HG03025 (cell line): Measurements from ENCODE around the gene HIP1R.
A peak's percentile ranks its signal among the peaks of the same experiment; 100 is the strongest.
"Not testable (repeated sequence)": the region's sequence is repeated elsewhere in the genome, so short reads cannot be mapped to it uniquely, and the experiment has no call there.

Source experiments
- ATAC-seq: cut with Tn5 transposase; IDR thresholded peaks from one replicate; pipeline ENCODE4 v1.9.1; 2021; ENCODE audit warnings: mild to moderate bottlenecking, moderate library complexity; ENCODE audit not compliant: unreplicated experiment, low FRiP score

HIP1R gene

DNA sequence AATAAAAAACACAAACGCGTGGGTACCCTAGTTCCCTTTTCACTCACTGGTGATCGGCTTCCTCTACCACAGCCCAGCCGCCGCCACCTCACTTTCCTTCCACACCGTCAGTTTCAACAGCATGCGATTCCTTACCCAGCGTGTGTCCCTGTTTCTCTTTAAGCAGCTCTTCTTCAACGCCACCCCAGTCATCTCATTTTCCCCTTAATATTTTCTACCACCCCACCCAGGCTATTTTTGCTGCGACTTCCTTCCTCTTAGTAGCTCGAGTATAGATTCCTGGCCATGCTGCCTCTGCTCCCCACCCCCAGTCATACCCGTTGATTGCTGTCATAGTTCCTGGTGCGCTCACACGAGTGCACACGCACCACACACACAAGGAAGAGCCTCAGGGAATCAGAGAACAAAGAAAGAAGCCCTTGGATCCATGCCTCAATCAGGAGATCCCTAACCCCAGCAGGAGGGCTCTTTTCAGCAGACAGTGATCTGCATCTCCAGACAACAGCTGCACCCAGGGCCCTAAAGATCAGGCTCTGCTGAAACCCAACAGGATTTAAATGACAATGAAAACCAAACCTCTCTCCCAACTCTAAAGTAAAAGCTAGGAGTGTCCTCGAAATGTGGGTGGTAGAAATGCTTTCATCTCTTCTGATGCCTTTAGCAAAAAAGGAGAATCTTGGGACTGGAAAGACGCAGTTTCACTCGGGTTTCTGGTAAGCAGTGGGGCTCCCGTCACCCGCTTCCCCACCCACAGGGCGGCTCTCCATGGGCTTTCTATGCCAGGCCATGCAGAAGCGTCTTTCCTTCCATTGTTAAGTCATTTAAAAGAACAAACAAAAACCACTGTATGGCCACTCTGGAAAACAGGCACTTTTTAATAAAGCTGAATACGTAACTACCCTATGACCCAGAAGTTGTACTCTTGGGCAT is 36.9 kb downstream of the HIP1R start:
- no peak for ATAC-seq

DNA sequence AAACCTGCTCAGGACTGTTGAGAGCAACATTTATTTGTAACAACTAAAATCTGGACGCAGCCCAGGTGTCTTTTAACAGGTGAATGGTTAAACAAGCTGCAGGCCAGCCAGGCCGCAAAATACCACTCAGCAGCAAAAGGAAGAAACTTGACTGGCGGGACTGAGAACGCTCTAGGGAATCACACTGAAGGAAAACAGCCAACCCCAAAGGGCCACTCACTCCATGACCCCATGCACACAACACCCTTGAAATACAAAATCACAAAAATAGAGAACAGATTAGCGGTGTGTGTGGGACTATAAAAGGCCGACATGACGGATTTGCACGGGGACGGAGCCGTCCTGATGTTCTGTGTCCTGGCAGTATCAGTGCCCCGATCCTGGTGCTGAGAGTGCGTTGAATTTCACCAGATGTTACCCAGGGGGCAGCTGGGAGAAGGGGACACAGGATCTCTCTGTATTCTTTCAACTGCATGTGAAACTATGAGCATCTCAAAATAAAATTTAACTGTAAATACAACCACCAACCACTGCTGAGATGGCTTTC is 37.6 kb downstream of the HIP1R start:
- no peak for ATAC-seq

- ATAC-seq: no peak
These were observed 38.3 kb downstream of the HIP1R start for GRCh38 chr12:122873540-122873939.

- ATAC-seq: no peak
These were observed 38.8 kb downstream of the HIP1R start for GRCh38 chr12:122874081-122874480.

GRCh38 chr12:122875590-122876220 is 40.4 kb downstream of the HIP1R start:
- ATAC-seq: no peak

- ATAC-seq: not testable (repeated sequence)
These were observed 41.0 kb downstream of the HIP1R start for GRCh38 chr12:122876281-122876680.

DNA sequence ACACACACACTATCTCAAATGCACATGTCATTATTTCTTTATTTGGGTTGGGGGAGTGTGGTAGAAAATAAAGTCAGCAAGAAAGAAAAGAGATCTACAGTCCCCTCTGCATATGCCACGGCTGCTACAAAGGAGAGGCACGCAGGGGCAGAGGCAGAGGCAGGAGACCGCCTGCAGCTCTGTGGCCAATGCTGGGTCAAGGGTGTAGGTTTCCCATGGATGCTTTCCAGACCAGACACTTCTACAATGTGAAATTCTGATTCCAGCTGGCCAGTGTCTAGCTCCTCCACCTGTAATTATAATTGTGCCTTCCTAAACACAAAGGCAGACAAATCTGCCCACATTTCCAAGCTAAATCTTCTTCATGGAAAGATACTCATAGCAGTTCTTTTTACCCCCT is 41.5 kb downstream of the HIP1R start:
- ATAC-seq: no peak

DNA sequence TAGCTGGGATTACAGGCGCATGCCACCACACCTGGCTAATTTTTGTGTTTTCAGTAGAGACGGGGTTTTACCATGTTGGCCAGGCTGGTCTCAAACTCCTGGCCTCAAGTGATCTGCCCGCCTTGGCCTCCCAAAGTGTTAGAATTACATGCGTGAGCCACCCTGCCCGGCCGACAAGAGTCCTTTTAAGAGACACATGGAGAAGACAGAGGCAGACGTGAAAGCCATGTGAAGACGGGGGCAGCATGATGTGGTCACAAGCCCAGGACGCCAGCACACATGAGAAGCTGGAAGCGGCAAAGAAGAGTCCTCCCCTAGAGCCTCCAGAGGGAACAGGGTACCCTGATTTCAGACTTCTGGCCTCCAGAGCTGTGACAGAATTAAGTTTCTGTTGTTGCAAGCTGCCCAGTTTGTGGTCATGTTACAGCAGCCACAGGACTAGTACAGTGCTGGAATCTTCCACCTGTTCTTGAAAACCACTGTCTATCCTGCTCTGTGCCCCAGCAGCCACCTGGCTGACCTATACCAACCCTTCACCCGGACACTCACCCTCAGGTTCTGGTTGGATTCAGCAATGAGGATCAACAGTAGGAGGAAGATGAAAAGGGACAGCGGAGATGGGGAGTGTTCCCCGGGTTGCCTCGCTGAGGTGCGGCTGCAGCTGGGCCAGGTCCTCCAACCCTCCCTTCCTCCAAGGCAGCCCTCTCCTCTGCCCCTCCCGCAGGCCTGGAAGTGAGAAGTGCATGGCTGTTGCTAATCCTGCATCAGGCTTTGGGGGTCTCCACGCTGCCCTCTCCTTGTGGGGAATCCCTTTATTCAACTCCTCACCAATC is 43.7 kb downstream of the HIP1R start:
- ATAC-seq: no peak

GRCh38 chr12:122880155-122880667 is 45.0 kb downstream of the HIP1R start:
- no peak for ATAC-seq

- ATAC-seq: no peak
These were observed 45.4 kb downstream of the HIP1R start for GRCh38 chr12:122880668-122881067.

- ATAC-seq: no peak
These were observed 47.8 kb downstream of the HIP1R start for GRCh38 chr12:122882908-122883558.

DNA sequence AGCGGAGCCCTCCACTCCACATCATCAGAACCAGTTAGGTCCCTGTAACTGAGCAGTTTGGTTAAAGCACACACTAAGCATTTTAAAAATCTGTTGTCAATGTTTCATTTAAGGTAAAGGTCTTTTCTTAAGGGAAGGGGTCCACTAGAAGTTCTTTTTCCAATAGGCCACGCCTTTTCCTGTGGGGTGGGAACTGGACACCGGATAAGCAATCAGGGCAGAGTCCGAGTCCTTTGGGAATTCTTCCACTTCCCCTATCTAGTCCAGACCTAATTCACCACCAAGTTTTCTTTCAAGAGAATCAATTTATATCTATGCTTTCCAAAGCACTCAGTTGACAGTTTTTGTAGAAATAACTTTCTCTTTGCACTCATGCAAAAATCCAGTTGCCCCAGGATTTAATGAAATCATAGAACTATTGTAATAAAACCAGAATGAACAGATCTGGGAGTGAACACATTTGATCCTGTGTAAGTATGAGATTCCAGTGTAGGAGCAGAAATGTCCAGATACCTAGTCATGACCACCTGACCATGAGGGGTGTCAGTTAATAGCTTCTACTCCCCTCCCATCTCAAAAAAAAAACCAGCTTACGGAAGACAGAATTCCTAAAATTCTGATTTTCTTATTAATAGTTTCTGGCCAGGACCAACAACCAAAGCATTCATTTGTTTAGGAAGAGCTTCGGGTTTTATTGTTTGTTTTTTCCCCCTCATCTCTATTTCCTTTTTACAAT is 49.0 kb downstream of the HIP1R start:
- no peak for ATAC-seq

- no peak for ATAC-seq
These were observed 49.6 kb downstream of the HIP1R start for GRCh38 chr12:122884860-122885259.

- no peak for ATAC-seq
These were observed 50.9 kb downstream of the HIP1R start for GRCh38 chr12:122886161-122886560.

DNA sequence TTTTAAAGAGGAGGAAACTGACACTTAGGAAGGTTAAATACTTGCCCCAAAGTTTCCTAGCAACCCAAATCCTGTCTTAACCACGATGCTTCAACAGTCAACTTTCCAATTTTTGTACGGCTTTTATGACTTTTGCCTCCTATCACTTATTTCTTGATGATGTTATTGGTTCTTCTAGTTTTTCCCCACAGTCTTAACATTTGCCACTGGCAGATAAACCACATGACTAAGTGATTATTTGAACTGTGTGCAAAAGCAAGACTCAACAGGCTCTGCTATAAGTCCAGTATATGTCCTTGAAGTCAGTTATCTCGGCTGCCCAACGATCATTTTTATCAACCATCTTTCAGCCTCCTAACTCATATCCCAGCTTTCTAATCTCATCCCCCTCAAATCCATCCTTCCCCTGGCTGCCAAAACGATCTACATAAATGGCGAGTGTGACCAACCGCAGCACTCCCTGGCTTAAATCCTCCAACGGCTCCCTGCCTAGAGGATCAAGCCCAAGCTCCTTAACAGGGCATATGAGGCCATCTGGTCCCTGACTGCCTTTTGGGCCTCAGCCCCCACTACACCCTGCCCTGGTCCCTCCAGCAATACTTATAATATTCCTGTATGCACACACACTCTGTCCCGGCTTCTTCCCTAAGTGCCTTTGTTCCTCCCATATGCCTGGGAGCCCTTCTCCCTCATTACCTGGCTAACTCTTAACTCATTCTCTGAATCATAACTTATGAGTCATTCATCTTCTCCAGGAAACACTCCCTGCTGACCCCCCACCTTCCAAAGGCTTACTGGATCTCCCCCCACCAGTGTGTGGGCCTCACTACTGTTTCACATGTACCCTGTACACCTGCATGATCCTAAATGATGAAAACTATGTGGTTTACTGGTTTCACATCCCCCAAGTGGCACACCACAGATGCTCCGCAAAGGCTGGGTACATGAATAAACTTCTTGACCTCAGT is 51.9 kb downstream of the HIP1R start:
- peak; percentile 86 for ATAC-seq

GRCh38 chr12:122887819-122888212 is 52.6 kb downstream of the HIP1R start:
- ATAC-seq: no peak

DNA sequence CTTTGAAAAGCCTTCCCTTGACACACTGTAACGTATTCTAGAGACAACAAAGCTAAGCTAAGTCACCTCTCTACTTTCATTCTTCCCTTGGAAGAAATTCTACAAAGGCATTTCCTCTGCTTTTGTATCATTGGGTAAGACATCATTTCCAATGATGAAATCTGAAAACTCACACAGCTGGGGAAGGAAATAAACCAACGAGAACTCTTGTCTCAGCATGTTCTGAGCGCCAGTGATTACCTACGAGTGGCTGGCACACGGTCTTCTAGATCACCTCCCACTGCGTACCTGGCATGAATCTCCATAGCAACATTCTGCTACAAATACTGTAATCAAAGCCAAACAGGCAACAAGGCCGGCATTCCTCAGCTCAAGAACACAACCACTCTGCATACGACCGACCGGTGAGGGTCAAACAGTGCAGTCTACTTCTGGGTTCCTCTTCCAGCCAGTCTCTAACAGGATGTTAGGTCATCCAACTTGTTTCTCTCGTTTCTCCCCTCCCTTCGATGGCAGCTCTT is 53.0 kb downstream of the HIP1R start:
- no peak for ATAC-seq
